Pulmonary artery endothelial cell (primary cell): ENCODE results near the gene FNDC10. TPM values are rescaled to one million over a fixed set of nuclear protein-coding genes. Genes with fewer than 3 reads are reported as not detected.

Experiments used
- DNase-seq: peaks from one replicate; pipeline ENCODE4 v3.0.0-alpha.2; 2011; ENCODE audit warnings: low read depth, low spot score
- total RNA-seq: library from RNA; depleted of rRNA; stranded (reverse); fragments of >200 nt; gene quantifications from 2 replicates; pipeline ENCODE4 v1.2.3, GENCODE V29; 2014

Gene FNDC10
- total RNA-seq, 1 donor from 2014 or later, result 0.33 TPM

GRCh38 chr1:1627829-1628753, 28.2 kb upstream of the FNDC10 start:
- DNase-seq, result no peak

- no peak for DNase-seq
These were observed 27.4 kb upstream of the FNDC10 start for GRCh38 chr1:1627261-1627828.

GRCh38 chr1:1626207-1627141, 26.5 kb upstream of the FNDC10 start:
- DNase-seq, result no peak

- DNase-seq, result no peak
These were observed 25.9 kb upstream of the FNDC10 start for GRCh38 chr1:1625824-1626206.

GRCh38 chr1:1625404-1625775, 25.5 kb upstream of the FNDC10 start:
- no peak for DNase-seq

- DNase-seq, result no peak
These were observed 24.8 kb upstream of the FNDC10 start for GRCh38 chr1:1624443-1625403.

GRCh38 chr1:1623631-1624442, 23.9 kb upstream of the FNDC10 start:
- DNase-seq, result no peak

GRCh38 chr1:1623181-1623630, 23.3 kb upstream of the FNDC10 start:
- DNase-seq, result no peak

- no peak for DNase-seq
These were observed 22.8 kb upstream of the FNDC10 start for GRCh38 chr1:1622788-1623094.

GRCh38 chr1:1622010-1622787, 22.3 kb upstream of the FNDC10 start:
- no peak for DNase-seq

- DNase-seq, result no peak
These were observed 21.5 kb upstream of the FNDC10 start for GRCh38 chr1:1621173-1622009.

GRCh38 chr1:1620433-1621139, 20.7 kb upstream of the FNDC10 start:
- no peak for DNase-seq

GRCh38 chr1:1619917-1620361, 20.0 kb upstream of the FNDC10 start:
- no peak for DNase-seq

GRCh38 chr1:1618396-1619068, 18.6 kb upstream of the FNDC10 start:
- no peak for DNase-seq

GRCh38 chr1:1617925-1618324, 18.0 kb upstream of the FNDC10 start:
- no peak for DNase-seq

- DNase-seq, result no peak
These were observed 17.6 kb upstream of the FNDC10 start for GRCh38 chr1:1617516-1617915.

- DNase-seq, result no peak
These were observed 16.9 kb upstream of the FNDC10 start for GRCh38 chr1:1616838-1617237.
